Large intestine (tissue), 3 donors: ENCODE data around the gene ACTN4. TPM values are rescaled to one million over a fixed set of nuclear protein-coding genes. Genes with fewer than 3 reads are reported as not detected.
"Not testable (repeated sequence)": the region's sequence is repeated elsewhere in the genome, so short reads cannot be mapped to it uniquely, and the experiment has no call there.

Experiments
- DNase-seq, 2 donors: peaks; one replicate each; pipeline versions ENCODE4 v3.0.0 to v3.0.0-alpha.2; 2013
- H3K27ac ChIP-seq: one replicate; pipeline ENCODE4 v1.5.1; 2013; ENCODE audit warnings: low read length
- H3K27me3 ChIP-seq: 2 replicates; pipeline ENCODE4 v1.6.1; 2013; ENCODE audit warnings: low read length; ENCODE audit not compliant: control insufficient read depth, insufficient read depth
- H3K36me3 ChIP-seq: 2 replicates; pipeline ENCODE4 v1.6.1; 2013; ENCODE audit warnings: low read length; ENCODE audit not compliant: control insufficient read depth, insufficient read depth
- H3K4me1 ChIP-seq: one replicate; pipeline ENCODE4 v1.6.1; 2013; ENCODE audit warnings: low read length; ENCODE audit not compliant: control insufficient read depth, insufficient read depth
- H3K4me3 ChIP-seq: one replicate; pipeline ENCODE4 v1.5.1; 2013; ENCODE audit warnings: low read length
- H3K9me3 ChIP-seq: one replicate; pipeline ENCODE4 v1.6.1; 2013; ENCODE audit warnings: mild to moderate bottlenecking, low read depth, low read length, moderate library complexity; ENCODE audit not compliant: control insufficient read depth
- WGBS: methylation state at CpG from one replicate; pipeline ENCODE4 v1.1.5; 2013; ENCODE audit warnings: low lambda C conversion rate; ENCODE audit not compliant: insufficient coverage; 5-methylcytosine and 5-hydroxymethylcytosine counted together
- polyA plus RNA-seq: library from polyadenylated mRNA; unstranded; fragments of 120-200 nt; gene quantifications from one replicate; pipeline ENCODE4 v1.2.1, GENCODE V29; 2013

ACTN4 gene
- polyA plus RNA-seq, 1 donor = 747 TPM

DNA sequence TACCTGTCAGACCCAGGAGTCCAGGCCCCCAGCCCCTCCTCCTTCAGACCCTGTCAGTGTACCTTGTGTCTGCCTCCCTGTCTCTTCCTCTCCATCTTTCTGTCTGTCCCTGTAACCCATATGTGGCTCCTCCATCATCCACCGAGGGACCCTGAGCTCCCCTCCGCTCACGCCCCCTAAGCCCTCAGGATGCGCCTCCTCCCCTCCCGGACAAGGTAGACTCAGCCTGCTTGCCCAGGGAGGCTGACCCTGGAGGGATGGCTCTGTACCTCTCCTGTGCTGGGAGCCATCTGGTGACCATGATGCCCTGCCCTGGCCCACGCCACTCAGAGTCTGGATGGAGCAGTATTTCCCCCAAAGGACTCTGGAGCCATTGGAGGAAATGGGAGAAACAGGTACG is 97.9 kb downstream of the ACTN4 start:
- Histone ChIP-seq H3K36me3 (no peaks in the 10 kb centered on the region), H3K4me3 (no peak overlapping the region), H3K9me3 (no peaks in the 10 kb centered on the region), H3K27me3 (no peaks in the 10 kb centered on the region), H3K27ac (no peak overlapping the region), H3K4me1 (no peaks in the 10 kb centered on the region)
- WGBS = no CpG with 5 or more reads among the region's 7 CpGs
- DNase-seq = no peak

DNA sequence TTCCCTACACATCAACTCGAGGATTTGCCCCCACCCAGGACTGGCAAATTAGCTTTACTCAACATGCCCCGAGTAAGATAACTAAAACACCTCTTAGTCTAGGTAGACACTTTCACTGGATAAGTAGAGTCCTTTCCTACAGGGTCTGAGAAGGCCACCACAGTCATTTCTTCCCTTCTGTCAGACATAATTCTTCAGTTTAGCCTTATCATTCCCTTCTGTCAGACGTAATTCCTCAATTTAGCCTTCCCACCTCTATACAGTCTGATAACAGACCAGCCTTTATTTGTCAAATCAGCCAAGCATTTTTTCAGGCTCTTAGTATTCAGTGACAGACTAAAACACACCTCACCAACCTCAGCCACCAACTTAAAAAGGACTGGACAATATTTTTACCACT is 106.3 kb downstream of the ACTN4 start:
- WGBS = 36% methylated on average over 1 of the region's 3 CpGs
- not testable (repeated sequence) for H3K9me3 ChIP-seq, H3K4me1 ChIP-seq, DNase-seq, H3K36me3 ChIP-seq, H3K4me3 ChIP-seq, H3K27me3 ChIP-seq, H3K27ac ChIP-seq

DNA sequence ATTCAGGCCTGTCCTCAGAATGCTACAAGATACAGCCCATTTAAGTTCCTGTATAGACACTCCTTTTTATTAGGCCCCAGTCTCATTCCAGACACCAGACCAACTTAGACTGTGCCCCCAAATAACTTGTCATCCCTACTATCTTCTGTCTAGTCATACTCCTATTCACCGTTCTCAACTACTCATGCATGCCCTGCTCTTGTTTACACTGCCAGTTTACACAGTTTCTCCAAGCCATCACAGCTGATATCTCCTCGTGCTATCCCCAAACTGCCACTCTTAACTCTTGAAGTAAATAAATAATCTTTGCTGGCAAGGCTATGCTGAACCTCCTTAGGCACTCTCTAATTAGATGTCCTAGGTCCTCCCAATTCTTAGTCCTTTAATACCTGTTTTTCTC is 106.7 kb downstream of the ACTN4 start:
- H3K27ac ChIP-seq, H3K36me3 ChIP-seq, H3K4me3 ChIP-seq, H3K4me1 ChIP-seq, H3K27me3 ChIP-seq, H3K9me3 ChIP-seq, DNase-seq: not testable (repeated sequence)
- no CpG with 5 or more reads among the region's 2 CpGs for WGBS

DNA sequence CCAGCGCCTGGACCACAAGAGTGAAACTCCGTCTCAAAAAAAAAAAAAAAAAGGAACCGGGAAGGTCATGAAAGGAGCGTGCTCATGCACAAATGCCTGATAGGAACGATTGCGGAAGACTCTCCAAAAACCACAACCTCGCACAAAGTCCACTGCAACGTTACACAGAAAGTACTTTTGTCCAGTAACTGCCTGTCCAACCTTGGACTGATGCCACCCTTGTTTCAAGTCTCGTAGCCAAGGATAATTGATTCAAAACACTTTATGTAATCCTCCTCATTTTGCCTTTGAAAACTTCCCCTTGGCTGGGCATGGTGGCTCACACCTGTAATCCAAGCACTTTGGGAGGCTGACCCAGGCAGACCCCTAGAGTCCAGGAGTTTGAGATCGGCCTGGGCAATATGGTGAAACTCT is 112.1 kb downstream of the ACTN4 start:
- 80% methylated on average over 1 of the region's 10 CpGs for WGBS

DNA sequence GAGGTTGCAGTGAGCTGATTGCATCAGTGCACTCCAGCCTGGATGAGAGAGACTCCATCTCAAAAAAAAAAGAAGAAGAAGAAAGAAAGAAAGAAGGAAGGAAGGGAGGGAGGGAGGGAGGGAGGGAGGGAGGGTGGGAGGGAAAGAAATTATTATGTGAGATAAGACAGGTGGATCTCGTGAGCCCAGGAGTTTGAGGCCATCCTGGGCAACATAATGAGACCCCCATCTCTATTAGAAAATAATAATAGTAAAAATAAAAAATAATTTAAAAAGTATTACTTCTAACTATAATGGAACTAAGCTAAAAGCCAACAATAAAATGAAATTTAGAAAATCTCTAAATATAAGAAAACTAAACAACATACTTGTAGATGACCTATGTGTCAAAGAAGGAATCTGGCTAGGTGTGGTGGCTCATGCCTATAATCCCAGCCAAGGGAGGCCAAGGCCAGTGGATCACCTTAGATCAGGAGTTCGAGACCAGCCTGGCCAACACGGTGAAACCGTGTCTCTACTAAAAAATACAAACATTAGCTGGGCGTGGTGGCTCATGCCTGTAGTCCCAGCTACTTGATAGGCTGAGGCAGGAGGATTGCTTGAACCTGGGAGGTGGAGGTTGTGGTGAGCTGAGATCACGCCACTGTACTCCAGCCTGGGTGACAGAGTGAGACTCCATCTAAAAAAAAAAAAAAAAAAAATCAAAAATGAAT is 113.5 kb downstream of the ACTN4 start:
- not testable (repeated sequence) for H3K36me3 ChIP-seq, DNase-seq, H3K27me3 ChIP-seq, H3K4me3 ChIP-seq, H3K9me3 ChIP-seq
- peak overlapping the region; percentile 21 for H3K27ac ChIP-seq
- no CpG with 5 or more reads among the region's 6 CpGs for WGBS
- peaks cover 20% of the 10 kb centered on the region for H3K4me1 ChIP-seq

More for the DNA sequence above, 112.1 kb downstream of the ACTN4 start:
- H3K4me1 ChIP-seq = peaks cover 18% of the 10 kb centered on the region
- no peak overlapping the region for H3K4me3 ChIP-seq
- DNase-seq = peak; percentile 72 to 86
- no peaks in the 10 kb centered on the region for H3K9me3 ChIP-seq
- H3K27me3 ChIP-seq = no peaks in the 10 kb centered on the region
- no peaks in the 10 kb centered on the region for H3K36me3 ChIP-seq
- H3K27ac ChIP-seq = peak overlapping the region; percentile 84

DNA sequence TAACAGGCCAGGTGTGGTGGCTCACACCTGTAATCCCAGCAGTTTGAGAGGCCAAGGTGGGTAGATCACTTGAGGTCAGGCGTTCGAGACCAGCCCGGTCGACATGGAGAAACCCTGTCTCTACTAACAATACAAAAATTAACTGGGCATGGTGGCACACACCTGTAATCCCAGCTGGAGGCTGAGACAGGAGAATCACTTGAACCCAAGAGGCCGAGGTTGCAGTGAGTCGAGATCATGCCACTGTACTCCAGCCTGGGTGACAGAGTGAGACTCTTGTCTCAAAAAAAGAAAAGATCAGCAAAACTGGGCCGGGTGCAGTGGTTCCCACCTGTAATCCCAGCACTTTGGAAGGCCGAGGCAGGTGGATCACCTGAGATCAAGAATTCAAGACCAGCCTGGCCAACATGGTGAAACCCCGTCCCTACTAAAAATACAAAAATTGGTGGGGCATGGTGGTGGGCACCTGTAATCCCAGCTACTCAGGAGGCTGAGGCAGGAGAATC is 114.5 kb downstream of the ACTN4 start:
- DNase-seq, H3K27me3 ChIP-seq, H3K36me3 ChIP-seq, H3K4me3 ChIP-seq, H3K9me3 ChIP-seq: not testable (repeated sequence)
- H3K27ac ChIP-seq = peak overlapping the region; percentile 88
- WGBS = no CpG with 5 or more reads among the region's 9 CpGs
- peaks cover 20% of the 10 kb centered on the region for H3K4me1 ChIP-seq

DNA sequence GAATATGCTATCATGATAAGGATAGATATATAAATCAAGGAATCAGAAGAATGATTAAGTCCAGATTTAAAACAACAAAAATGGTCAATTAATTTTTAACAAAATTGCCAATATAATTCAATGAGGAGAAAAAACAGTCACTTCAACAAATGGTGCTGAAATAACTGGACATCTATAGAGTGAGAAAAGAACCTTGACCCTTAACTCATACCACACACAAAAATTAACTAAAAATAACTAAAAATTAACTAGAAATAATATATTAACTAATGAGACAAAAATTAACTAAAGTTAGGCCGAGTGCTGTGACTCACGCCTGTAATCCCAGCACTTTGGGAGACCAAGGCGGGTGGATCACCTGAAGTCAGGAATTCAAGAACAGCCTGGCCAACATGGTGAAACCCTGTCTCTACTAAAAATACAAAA is 116.4 kb downstream of the ACTN4 start:
- H3K36me3 ChIP-seq = no peaks in the 10 kb centered on the region
- H3K4me3 ChIP-seq = no peak overlapping the region
- H3K9me3 ChIP-seq = no peaks in the 10 kb centered on the region
- no peaks in the 10 kb centered on the region for H3K27me3 ChIP-seq
- peak overlapping the region; percentile 88 for H3K27ac ChIP-seq
- peaks cover 20% of the 10 kb centered on the region for H3K4me1 ChIP-seq
- DNase-seq = peak; percentile 40 to 81
- no CpG with 5 or more reads among the region's 3 CpGs for WGBS

DNA sequence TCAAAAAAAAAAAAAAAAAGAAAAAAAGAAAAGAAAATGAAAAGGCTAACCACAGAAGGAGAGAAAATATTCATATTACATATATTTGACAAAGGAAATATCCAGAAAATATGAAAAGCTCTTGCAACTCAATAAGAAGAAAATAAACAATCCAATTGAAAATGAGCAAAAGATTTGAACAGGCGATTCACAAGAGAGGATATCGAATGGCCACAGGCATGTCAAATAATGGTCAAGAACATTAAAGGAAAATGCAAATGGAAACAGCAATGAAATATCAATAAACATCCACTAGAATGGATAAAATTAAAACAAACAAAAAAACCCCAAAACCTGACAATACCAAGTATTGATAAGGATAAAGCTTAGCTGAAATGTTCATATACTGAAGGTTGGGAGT is 117.8 kb downstream of the ACTN4 start:
- no peaks in the 10 kb centered on the region for H3K36me3 ChIP-seq
- peaks cover 22% of the 10 kb centered on the region for H3K4me1 ChIP-seq
- H3K27ac ChIP-seq = no peak overlapping the region
- peaks cover 4% of the 10 kb centered on the region for H3K9me3 ChIP-seq
- H3K27me3 ChIP-seq = no peaks in the 10 kb centered on the region
- DNase-seq = no peak
- whole genome bisulfite sequencing = 94% methylated on average over 2 of the region's 2 CpGs
- no peak overlapping the region for H3K4me3 ChIP-seq

DNA sequence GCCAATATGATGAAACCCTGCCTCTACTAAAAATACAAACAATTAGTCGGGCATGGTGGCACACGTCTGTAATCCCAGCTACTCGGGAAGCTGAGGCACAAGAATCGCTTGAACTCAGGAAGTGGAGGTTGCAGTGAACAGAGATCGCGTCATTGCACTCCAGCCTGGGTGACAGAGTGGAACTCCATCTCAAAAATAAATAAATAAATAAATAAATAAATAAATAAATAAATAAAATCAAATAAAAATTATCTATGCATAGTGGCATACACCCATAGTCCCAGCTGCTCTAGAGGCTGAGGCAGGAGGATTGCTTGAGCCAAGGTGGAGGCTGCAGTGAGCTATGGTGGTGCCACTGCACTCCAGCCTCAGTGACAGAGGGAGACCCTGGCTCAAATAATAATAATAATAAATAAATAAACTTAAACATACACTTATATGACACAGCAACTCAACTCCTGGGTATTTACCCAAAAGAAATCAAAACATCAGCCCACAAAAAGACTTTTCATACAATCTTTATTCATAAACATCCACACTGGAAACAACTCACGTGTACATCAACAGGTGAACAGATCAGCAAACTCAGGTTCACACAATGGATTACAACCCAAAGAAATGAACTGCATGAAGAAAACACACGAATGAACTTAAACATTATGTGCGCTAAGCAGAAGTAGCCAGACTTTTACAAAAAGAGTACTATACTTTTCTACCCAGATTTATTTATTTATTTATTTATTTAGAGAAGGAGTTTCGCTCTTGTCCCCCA is 119.0 kb downstream of the ACTN4 start:
- WGBS = 80% methylated on average over 1 of the region's 10 CpGs
- H3K4me1 ChIP-seq = peaks cover 22% of the 10 kb centered on the region
- H3K9me3 ChIP-seq = peaks cover 4% of the 10 kb centered on the region
- H3K4me3 ChIP-seq = no peak overlapping the region
- no peak for DNase-seq
- H3K27me3 ChIP-seq = no peaks in the 10 kb centered on the region
- H3K36me3 ChIP-seq = no peaks in the 10 kb centered on the region
- H3K27ac ChIP-seq = no peak overlapping the region

DNA sequence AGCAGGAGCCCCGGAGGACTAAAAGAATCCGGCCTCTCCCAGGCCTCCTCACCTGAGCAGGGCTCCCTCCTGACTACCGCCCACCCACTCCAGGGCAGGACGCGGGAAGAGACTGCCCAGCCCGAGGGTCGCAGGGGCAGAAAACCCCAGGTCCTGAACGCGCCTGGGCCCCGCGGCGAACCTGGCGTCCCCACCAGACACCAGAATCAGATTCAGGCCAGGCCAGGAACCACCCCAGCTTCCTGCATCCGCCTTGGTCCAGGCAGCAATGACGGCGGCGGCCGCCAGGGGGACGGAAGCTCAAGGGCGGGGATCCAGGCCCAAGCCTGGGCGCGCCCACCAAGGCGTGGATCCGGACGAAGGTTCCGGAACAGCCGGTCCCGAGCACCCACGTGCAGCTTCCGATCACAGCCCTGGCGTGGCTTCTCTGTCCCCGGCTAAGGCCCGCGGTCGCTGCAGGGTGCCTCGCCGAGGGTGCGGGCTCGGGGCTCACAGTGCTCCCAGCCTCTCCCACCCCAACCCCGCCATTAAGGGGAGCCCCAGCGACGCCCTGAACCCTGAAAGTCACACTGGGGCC is 122.3 kb downstream of the ACTN4 start:
- Histone ChIP-seq H3K27me3 (no peaks in the 10 kb centered on the region), H3K4me1 (peaks cover 9% of the 10 kb centered on the region), H3K27ac (peak overlapping the region; percentile 76), H3K4me3 (peak overlapping the region; percentile 35), H3K9me3 (peaks cover 4% of the 10 kb centered on the region), H3K36me3 (no peaks in the 10 kb centered on the region)
- peak; percentile 90 to 92 for DNase-seq
- no CpG with 5 or more reads among the region's 42 CpGs for WGBS
